ENCODE results near the gene ZNF518B. TPM values are rescaled to one million over a fixed set of nuclear protein-coding genes. Genes with fewer than 3 reads are reported as not detected.
"Not testable (repeated sequence)": the region's sequence is repeated elsewhere in the genome, so short reads cannot be mapped to it uniquely, and the experiment has no call there.

ZNF518B gene
- total RNA-seq, 3 donors from 2014 or later = 9.9 to 34.4 (median 19.5) TPM

- ATAC-seq = no peak
- intact Hi-C loops (cut with DNase I, micrococcal nuclease) = no loop called here
- Histone ChIP-seq H3K4me1 (ENCODE audit: low read depth) (no peaks in the 10 kb centered on the region), H3K4me3 (no peak overlapping the region), H3K9me3 (peaks cover 52% of the 10 kb centered on the region), H3K36me3 (ENCODE audit: low read depth) (peaks cover 4% of the 10 kb centered on the region)
- no peak for TF ChIP-seq CTCF (IDR thresholded peaks at IDR 0.05)
- no peak for DNase-seq
Measured at GRCh38 chr4:10442976-10443375, 14.2 kb downstream of the ZNF518B start.

GRCh38 chr4:10441512-10441911 lies 15.7 kb downstream of the ZNF518B start:
- no peak overlapping the region for H3K4me3 ChIP-seq
- no peak for TF ChIP-seq CTCF (IDR thresholded peaks at IDR 0.05)
- DNase-seq (no peak), ATAC-seq (no peak)
- peaks cover 42% of the 10 kb centered on the region for H3K9me3 ChIP-seq
- H3K4me1 ChIP-seq (ENCODE audit: low read depth) = no peaks in the 10 kb centered on the region
- H3K36me3 ChIP-seq (ENCODE audit: low read depth) = peaks cover 4% of the 10 kb centered on the region
- intact Hi-C loops (cut with DNase I, micrococcal nuclease) = no loop called here

GRCh38 chr4:10438924-10439323 lies 18.3 kb downstream of the ZNF518B start:
- no peaks in the 10 kb centered on the region for H3K36me3 ChIP-seq (ENCODE audit: low read depth)
- no peak for ATAC-seq
- no peak for DNase-seq
- intact Hi-C loops (cut with DNase I, micrococcal nuclease) = no loop called here
- peaks cover 17% of the 10 kb centered on the region for H3K9me3 ChIP-seq
- no peaks in the 10 kb centered on the region for H3K4me1 ChIP-seq (ENCODE audit: low read depth)
- TF ChIP-seq CTCF (IDR thresholded peaks at IDR 0.05) = no peak
- H3K4me3 ChIP-seq = no peak overlapping the region

GRCh38 chr4:10437735-10438134 lies 19.5 kb downstream of the ZNF518B start:
- no peak for DNase-seq
- no peak for ATAC-seq
- Histone ChIP-seq H3K4me1 (ENCODE audit: low read depth) (no peaks in the 10 kb centered on the region), H3K4me3 (no peak overlapping the region), H3K9me3 (peaks cover 5% of the 10 kb centered on the region), H3K36me3 (ENCODE audit: low read depth) (no peaks in the 10 kb centered on the region)
- no peak for TF ChIP-seq CTCF (IDR thresholded peaks at IDR 0.05)
- intact Hi-C loops (cut with DNase I, micrococcal nuclease) = no loop called here

GRCh38 chr4:10427680-10428079 lies 29.5 kb downstream of the ZNF518B start:
- H3K36me3 ChIP-seq (ENCODE audit: low read depth); H3K9me3 ChIP-seq; H3K4me3 ChIP-seq; H3K4me1 ChIP-seq (ENCODE audit: low read depth); DNase-seq; intact Hi-C loops (cut with DNase I, micrococcal nuclease); ATAC-seq: not testable (repeated sequence)

GRCh38 chr4:10421344-10422055 lies 35.7 kb downstream of the ZNF518B start:
- H3K9me3 ChIP-seq = no peaks in the 10 kb centered on the region
- no peak overlapping the region for H3K4me3 ChIP-seq
- ATAC-seq (no peak), DNase-seq (no peak)
- H3K4me1 ChIP-seq (ENCODE audit: low read depth) = no peaks in the 10 kb centered on the region
- no peak for TF ChIP-seq CTCF (IDR thresholded peaks at IDR 0.05)
- H3K36me3 ChIP-seq (ENCODE audit: low read depth) = no peaks in the 10 kb centered on the region
- intact Hi-C loops (cut with DNase I, micrococcal nuclease) = no loop called here
